ENCODE results near the gene KPNA1. TPM values are rescaled to one million over a fixed set of nuclear protein-coding genes. Genes with fewer than 3 reads are reported as not detected.

The KPNA1 gene
- total RNA-seq, 1 experiment from 2014 or later: 58.8 TPM

- no peak for TF ChIP-seq IRF1 (CRISPR knock-in tag; IDR thresholded peaks at IDR 0.05)
- no peak for TF ChIP-seq CTCF (IDR thresholded peaks at IDR 0.05)
- no peak for TF ChIP-seq CBFB (CRISPR knock-in tag; IDR thresholded peaks at IDR 0.05; ENCODE audit: low read depth)
- peak; percentile 92 for TF ChIP-seq ZNF121 (CRISPR knock-in tag; IDR thresholded peaks at IDR 0.05)
- H3K27ac Mint-ChIP-seq: peak overlapping the region; percentile 98
- H3K4me3 Mint-ChIP-seq: peak overlapping the region; percentile 95
- H3K36me3 Mint-ChIP-seq: no peaks in the 10 kb centered on the region
- POLR2A ChIA-PET: no interaction called here
- DNase-seq (ENCODE audit: low spot score) (no peak), ATAC-seq (no peak)
- no peaks in the 10 kb centered on the region for H3K27me3 Mint-ChIP-seq (ENCODE audit: low read depth)
- CTCF ChIA-PET: no interaction called here
- H3K9me3 Mint-ChIP-seq: no peaks in the 10 kb centered on the region
- peaks cover 48% of the 10 kb centered on the region for H3K4me1 Mint-ChIP-seq
Observed at GRCh38 chr3:122513386-122514122, 1.2 kb downstream of the KPNA1 start.

GRCh38 chr3:122512284-122512683 is 2.5 kb downstream of the KPNA1 start:
- no peak for TF ChIP-seq ZNF232 (CRISPR knock-in tag; IDR thresholded peaks at IDR 0.05)
- TF ChIP-seq TCF7 (CRISPR knock-in tag; IDR thresholded peaks at IDR 0.05; ENCODE audit: low read depth): no peak
- no peak for TF ChIP-seq ZNF512 (CRISPR knock-in tag; IDR thresholded peaks at IDR 0.05; ENCODE audit: borderline replicate concordance)
- TF ChIP-seq E2F5 (CRISPR knock-in tag; IDR thresholded peaks at IDR 0.05): no peak
- TF ChIP-seq USF1 (CRISPR knock-in tag; IDR thresholded peaks at IDR 0.05): no peak
- no peak for TF ChIP-seq ZBTB43 (CRISPR knock-in tag; IDR thresholded peaks at IDR 0.05)
- TF ChIP-seq ZNF263 (CRISPR knock-in tag; IDR thresholded peaks at IDR 0.05; ENCODE audit: low read depth): no peak
- no peak for TF ChIP-seq FOXP4 (CRISPR knock-in tag; IDR thresholded peaks at IDR 0.05)
- no peak overlapping the region for H3K27ac Mint-ChIP-seq
- ChIA-PET POLR2A (no interaction called here), CTCF (no interaction called here)
- H3K4me3 Mint-ChIP-seq: peak overlapping the region; percentile 42
- ATAC-seq (no peak), DNase-seq (ENCODE audit: low spot score) (no peak)
- H3K36me3 Mint-ChIP-seq: no peaks in the 10 kb centered on the region
- no peaks in the 10 kb centered on the region for H3K27me3 Mint-ChIP-seq (ENCODE audit: low read depth)
- H3K4me1 Mint-ChIP-seq: peaks cover 52% of the 10 kb centered on the region
- no peaks in the 10 kb centered on the region for H3K9me3 Mint-ChIP-seq

Data from WTC11 (cell line).